IPS DF 6.9 (cell line): ENCODE results near the gene FRMPD2.
"Not testable (repeated sequence)": the region's sequence is repeated elsewhere in the genome, so short reads cannot be mapped to it uniquely, and the experiment has no call there.

Experiments
- DNase-seq: peaks from one replicate; pipeline ENCODE4 v3.0.0-alpha.2; 2013; ENCODE audit warnings: low read depth, low spot score
- H3K27ac ChIP-seq: one replicate; pipeline ENCODE4 v1.5.1; 2013; ENCODE audit warnings: low read length, control low read depth
- H3K27me3 ChIP-seq: 2 replicates; pipeline ENCODE4 v1.6.1; 2013; ENCODE audit warnings: mild to moderate bottlenecking, low read length; ENCODE audit not compliant: control insufficient read depth, insufficient read depth
- H3K36me3 ChIP-seq: 2 replicates; pipeline ENCODE4 v1.6.1; 2013; ENCODE audit warnings: low read length; ENCODE audit not compliant: control insufficient read depth, insufficient read depth
- H3K4me1 ChIP-seq: 2 replicates; pipeline ENCODE4 v1.6.1; 2013; ENCODE audit warnings: low read length; ENCODE audit not compliant: control insufficient read depth, insufficient read depth
- H3K4me3 ChIP-seq: 2 replicates; pipeline ENCODE4 v1.5.1; 2013; ENCODE audit warnings: mild to moderate bottlenecking, low read length
- H3K9me3 ChIP-seq: 2 replicates; pipeline ENCODE4 v1.6.1; 2013; ENCODE audit warnings: low read length, inconsistent platforms; ENCODE audit not compliant: control insufficient read depth, insufficient read depth
- WGBS: extraction: QIAGEN DNeasy Blood & Tissue Kit; methylation state at CpG from one replicate; pipeline ENCODE4 v1.1.7; 2013; ENCODE audit warnings: mixed read lengths, missing lambda C conversion rate; ENCODE audit not compliant: insufficient read length, insufficient coverage; 5-methylcytosine and 5-hydroxymethylcytosine counted together

Gene FRMPD2

GRCh38 chr10:48234295-48234694 is 40.2 kb downstream of the FRMPD2 start:
- Histone ChIP-seq H3K27ac (no peak overlapping the region), H3K4me3 (no peak overlapping the region), H3K4me1 (peaks cover 3% of the 10 kb centered on the region; the same call in 1 of the 2 replicates)

DNA sequence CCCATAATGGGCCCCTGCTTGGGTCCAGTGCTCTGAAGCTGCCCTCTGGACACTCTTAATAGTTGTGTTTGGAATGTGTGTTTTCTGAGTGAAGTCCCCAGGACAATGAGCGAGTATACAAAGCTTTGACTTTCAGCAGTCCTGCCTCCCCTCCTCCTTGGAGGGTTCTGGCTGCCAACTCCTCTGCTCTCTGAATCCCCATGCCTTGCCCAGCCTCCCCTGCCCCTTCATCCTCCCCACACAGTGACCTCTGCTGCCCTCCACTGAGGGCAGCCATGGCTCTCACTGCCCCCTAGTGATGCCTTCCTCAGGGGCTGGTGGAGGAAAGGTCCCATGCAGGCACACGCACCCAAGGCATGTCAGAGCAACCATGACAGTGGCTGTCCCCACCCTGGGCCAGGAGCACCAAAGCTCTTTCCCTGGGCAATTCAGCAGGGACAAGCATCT is 40.9 kb downstream of the FRMPD2 start:
- Histone ChIP-seq H3K4me1 (peaks cover 3% of the 10 kb centered on the region; the same call in 1 of the 2 replicates), H3K36me3 (no peaks in the 10 kb centered on the region), H3K9me3 (no peaks in the 10 kb centered on the region), H3K4me3 (no peak overlapping the region), H3K27ac (no peak overlapping the region), H3K27me3 (no peaks in the 10 kb centered on the region)
- DNase-seq = no peak
- no CpG with 5 or more reads among the region's 2 CpGs for WGBS

More at GRCh38 chr10:48234295-48234694, 40.2 kb downstream of the FRMPD2 start:
- no peaks in the 10 kb centered on the region for H3K36me3 ChIP-seq
- H3K27me3 ChIP-seq = no peaks in the 10 kb centered on the region
- no peaks in the 10 kb centered on the region for H3K9me3 ChIP-seq
- no CpG with 5 or more reads among the region's 1 CpG for WGBS
- DNase-seq = no peak

DNA sequence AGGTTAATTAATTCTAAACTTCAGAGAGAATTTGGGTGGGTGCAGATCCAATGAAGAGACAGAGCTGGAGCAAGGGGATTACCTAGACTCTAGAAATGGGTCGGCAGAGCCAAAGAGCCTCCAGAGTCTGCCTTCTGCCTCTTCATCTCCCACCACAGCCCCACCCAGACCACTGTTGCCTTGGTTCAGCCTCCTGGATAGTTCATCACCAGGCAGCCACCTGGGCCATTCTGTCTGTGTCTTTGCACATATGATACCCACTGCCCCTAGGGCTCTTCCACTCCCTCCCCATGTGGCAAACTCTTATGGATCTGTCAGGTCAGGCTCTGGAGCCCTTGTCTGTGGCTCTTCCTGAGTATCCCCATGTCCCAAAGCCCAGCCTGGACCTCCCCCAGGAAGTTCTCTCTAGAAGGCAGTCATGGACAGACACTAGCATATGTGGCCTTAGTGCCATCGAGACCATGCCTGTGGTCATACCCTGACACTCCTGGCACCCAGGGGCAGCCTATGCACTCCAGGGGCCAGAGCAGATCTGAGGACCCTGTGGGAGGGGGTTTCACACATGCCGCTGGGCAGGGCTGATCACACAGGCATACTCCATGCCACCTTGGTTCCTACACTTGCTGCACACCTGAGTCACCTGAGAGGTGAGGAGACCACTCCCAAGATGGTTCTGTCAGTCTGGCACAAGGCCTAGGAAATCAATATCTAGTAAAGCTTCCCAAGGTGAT is 41.6 kb downstream of the FRMPD2 start:
- Histone ChIP-seq H3K4me3 (no peak overlapping the region), H3K36me3 (no peaks in the 10 kb centered on the region), H3K27me3 (no peaks in the 10 kb centered on the region), H3K27ac (no peak overlapping the region), H3K9me3 (no peaks in the 10 kb centered on the region), H3K4me1 (peaks cover 3% of the 10 kb centered on the region; the same call in 1 of the 2 replicates)
- no CpG with 5 or more reads among the region's 3 CpGs for WGBS
- no peak for DNase-seq

DNA sequence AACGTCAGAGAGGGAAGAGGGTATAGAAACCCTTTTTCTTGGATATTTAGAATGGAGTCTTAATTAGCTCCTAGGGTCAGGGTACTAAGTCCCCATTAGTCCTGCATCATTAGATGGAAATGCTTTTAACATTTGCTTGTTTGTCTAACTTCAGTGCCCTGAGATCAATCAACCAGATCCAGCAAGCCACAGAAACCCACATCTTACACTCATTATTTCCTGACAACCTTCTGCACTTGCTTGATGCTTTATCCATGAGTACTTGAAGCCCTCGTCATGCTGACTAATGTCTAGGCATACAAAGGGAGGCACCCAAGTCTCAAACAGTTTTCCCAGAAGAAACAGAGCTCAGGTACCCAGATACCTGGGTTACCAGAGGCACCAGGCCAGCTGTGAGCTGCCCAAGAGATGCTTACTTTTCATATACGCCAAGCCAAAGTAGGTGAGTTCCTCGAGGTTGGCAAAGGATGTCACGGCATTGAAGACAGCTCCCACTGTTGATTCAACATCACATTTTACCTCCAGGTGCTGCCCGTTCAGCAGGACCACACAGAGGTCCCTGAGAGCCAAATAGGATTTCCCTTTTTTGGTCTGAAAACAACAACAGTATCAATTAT is 42.7 kb downstream of the FRMPD2 start:
- WGBS = no CpG with 5 or more reads among the region's 6 CpGs
- DNase-seq = no peak
- Histone ChIP-seq H3K36me3 (no peaks in the 10 kb centered on the region), H3K27ac (no peak overlapping the region), H3K9me3 (no peaks in the 10 kb centered on the region), H3K4me1 (peaks cover 3% of the 10 kb centered on the region; the same call in 1 of the 2 replicates), H3K27me3 (no peaks in the 10 kb centered on the region), H3K4me3 (no peak overlapping the region)

GRCh38 chr10:48231178-48231577 is 43.3 kb downstream of the FRMPD2 start:
- peaks cover under 1% of the 10 kb centered on the region; the same call in 1 of the 2 replicates for H3K4me1 ChIP-seq
- WGBS = no CpG with 5 or more reads among the region's 2 CpGs
- H3K27ac ChIP-seq = no peak overlapping the region
- no peaks in the 10 kb centered on the region for H3K36me3 ChIP-seq
- H3K27me3 ChIP-seq = no peaks in the 10 kb centered on the region
- H3K4me3 ChIP-seq = no peak overlapping the region
- H3K9me3 ChIP-seq = no peaks in the 10 kb centered on the region
- DNase-seq = no peak

GRCh38 chr10:48227213-48227612 is 47.3 kb downstream of the FRMPD2 start:
- Histone ChIP-seq H3K27me3 (no peaks in the 10 kb centered on the region), H3K4me3 (no peak overlapping the region), H3K36me3 (no peaks in the 10 kb centered on the region), H3K4me1 (no peaks in the 10 kb centered on the region), H3K9me3 (no peaks in the 10 kb centered on the region), H3K27ac (no peak overlapping the region)
- WGBS = no CpG with 5 or more reads among the region's 6 CpGs
- no peak for DNase-seq

DNA sequence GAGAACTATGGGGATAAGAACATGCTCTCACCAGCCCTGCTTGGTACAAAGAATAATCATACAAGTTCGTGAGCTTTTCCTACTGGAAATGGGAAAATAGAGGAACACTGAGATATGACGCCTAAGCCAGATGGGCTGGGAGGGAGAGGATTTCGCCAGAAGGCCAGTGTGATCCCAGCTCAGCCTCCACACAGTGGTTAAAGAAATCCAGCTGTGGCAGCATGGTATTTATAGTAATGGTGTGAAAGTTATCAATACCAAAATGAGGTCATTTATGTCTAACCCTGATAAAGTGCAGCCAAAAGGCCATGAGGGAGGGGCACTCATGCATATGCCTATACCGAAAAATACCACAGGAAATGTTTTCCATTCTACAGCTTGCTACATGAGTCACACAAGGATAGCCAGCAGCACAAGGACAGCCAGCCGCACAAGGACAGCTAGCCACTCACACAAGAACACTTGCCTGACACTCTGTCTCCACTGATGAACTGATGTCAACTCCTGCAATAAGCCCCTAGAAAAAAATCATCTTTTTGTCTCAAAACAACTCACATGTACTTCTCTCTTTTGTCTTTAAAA is 49.4 kb downstream of the FRMPD2 start:
- Histone ChIP-seq H3K4me3 (no peak overlapping the region), H3K36me3 (no peaks in the 10 kb centered on the region), H3K9me3 (no peaks in the 10 kb centered on the region), H3K4me1 (no peaks in the 10 kb centered on the region), H3K27ac (no peak overlapping the region), H3K27me3 (no peaks in the 10 kb centered on the region)
- no peak for DNase-seq
- WGBS = no CpG with 5 or more reads among the region's 5 CpGs

GRCh38 chr10:48224296-48224695 is 50.2 kb downstream of the FRMPD2 start:
- H3K27ac ChIP-seq = no peak overlapping the region
- no CpG with 5 or more reads among the region's 1 CpG for WGBS
- H3K4me3 ChIP-seq = no peak overlapping the region
- no peaks in the 10 kb centered on the region for H3K27me3 ChIP-seq
- H3K36me3 ChIP-seq = no peaks in the 10 kb centered on the region
- H3K4me1 ChIP-seq = no peaks in the 10 kb centered on the region
- no peak for DNase-seq
- H3K9me3 ChIP-seq = no peaks in the 10 kb centered on the region

GRCh38 chr10:48221814-48222213 is 52.7 kb downstream of the FRMPD2 start:
- H3K4me1 ChIP-seq = no peaks in the 10 kb centered on the region
- no peaks in the 10 kb centered on the region for H3K9me3 ChIP-seq
- no peak for DNase-seq
- no peak overlapping the region for H3K4me3 ChIP-seq
- H3K27me3 ChIP-seq = no peaks in the 10 kb centered on the region
- H3K36me3 ChIP-seq = no peaks in the 10 kb centered on the region
- no peak overlapping the region for H3K27ac ChIP-seq

- H3K27me3 ChIP-seq, H3K4me1 ChIP-seq, H3K27ac ChIP-seq, H3K9me3 ChIP-seq, H3K36me3 ChIP-seq, DNase-seq, H3K4me3 ChIP-seq: not testable (repeated sequence)
- no CpG with 5 or more reads among the region's 3 CpGs for WGBS
These were observed 53.5 kb downstream of the FRMPD2 start for GRCh38 chr10:48221031-48221430.
